ENCODE results near the gene SLC10A6. TPM values are rescaled to one million over a fixed set of nuclear protein-coding genes. Genes with fewer than 3 reads are reported as not detected.

The SLC10A6 gene
- total RNA-seq (not detected), total RNA-seq (0 to 0.31 (median 0) reads per million in 172 experiments)
- polyA plus RNA-seq (2013, experiment 1 of 2) = not detected
- polyA plus RNA-seq (2013, experiment 2 of 2) = not detected

DNA sequence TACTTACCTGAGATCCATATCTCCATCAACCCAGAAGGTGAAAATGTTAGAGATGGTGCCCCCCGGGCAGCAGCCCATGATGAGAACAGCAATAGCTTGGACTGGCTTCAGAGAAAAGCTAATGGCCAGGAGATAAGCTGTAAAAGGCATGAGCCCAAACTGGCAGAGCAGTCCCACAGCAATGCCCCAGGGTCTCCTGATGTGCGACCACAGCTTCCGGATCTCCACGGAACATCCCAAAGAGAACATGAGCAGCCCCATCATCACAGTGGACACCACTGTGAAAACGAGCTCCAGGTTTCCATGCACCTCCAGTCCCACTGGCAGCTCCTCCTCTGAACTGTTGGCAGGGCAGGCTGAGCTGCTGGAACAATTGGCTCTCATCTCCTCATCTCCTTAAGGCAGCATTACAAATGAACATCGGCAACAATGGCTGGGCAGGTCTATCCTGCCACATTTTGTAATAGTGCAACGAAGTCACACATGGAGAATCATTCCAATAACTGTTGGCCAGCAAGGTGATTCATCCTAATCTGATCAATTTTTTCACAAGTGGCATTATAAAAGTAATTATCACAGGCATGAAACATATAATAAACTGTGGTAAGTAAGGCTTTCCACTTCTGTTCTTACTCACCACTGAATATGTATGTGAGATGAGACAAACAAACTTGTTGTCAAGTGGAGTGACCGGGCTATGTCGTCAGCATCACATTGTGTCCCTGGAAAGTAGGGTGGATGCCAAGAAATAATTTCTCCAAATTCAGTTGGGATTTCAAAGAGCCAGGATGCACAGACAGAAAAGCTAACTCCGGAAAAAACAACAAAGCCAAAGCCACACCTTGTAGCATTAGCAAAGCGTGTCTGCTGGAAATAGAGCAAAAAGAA, at the start of gene SLC10A6:
Gene SLC10A6 (minus strand): TSS at position 653 of the 888 bp plus-strand sequence. CDS start 269 bp downstream, at position 384.
- no peak for DNase-seq

DNA sequence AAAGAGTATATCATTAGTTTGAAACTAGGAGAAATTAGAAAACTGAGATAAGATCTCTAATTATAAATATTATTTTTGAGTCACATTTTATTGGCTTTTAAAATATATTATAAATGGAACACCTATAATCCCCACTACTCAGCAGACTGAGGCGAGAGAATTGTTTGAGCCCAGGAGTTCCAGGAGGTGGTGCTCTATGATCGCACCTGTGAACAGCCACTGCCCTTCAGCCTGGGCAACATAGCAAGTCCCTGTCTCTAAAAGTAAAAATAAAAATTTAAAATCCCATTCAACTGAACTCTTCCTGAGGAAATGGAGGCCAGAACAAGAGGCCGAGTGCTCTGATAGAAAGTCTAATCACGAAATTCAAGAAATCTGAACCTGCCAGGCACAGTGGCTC, 49.4 kb upstream of the SLC10A6 start:
- CTCF ChIA-PET = interaction anchor here (0.6 kb wide), 1 partner anchor 93 kb away, joined by 5 read pairs; no protein-coding TSS in a partner anchor
- Histone ChIP-seq H3K27me3 (ENCODE audit: control insufficient read depth in 1 of 2, insufficient read depth in 2 of 2, low read length in 2 of 2) (no peaks in the 10 kb centered on the region), H3K9me3 (ENCODE audit: control insufficient read depth in 1 of 2, insufficient read depth in 1 of 2, low read length in 2 of 2) (no peaks in the 10 kb centered on the region), H3K36me3 (ENCODE audit: insufficient read depth, low read length) (no peaks in the 10 kb centered on the region), H3K4me3 (ENCODE audit: low read length) (no peak overlapping the region), H3K27ac (ENCODE audit: low read depth in 1 of 2, low read length in 2 of 2) (no peak overlapping the region), H3K4me1 (ENCODE audit: insufficient read depth, low read length) (no peaks in the 10 kb centered on the region)
- TF ChIP-seq, protein P1, sequence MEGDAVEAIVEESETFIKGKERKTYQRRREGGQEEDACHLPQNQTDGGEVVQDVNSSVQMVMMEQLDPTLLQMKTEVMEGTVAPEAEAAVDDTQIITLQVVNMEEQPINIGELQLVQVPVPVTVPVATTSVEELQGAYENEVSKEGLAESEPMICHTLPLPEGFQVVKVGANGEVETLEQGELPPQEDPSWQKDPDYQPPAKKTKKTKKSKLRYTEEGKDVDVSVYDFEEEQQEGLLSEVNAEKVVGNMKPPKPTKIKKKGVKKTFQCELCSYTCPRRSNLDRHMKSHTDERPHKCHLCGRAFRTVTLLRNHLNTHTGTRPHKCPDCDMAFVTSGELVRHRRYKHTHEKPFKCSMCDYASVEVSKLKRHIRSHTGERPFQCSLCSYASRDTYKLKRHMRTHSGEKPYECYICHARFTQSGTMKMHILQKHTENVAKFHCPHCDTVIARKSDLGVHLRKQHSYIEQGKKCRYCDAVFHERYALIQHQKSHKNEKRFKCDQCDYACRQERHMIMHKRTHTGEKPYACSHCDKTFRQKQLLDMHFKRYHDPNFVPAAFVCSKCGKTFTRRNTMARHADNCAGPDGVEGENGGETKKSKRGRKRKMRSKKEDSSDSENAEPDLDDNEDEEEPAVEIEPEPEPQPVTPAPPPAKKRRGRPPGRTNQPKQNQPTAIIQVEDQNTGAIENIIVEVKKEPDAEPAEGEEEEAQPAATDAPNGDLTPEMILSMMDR (IDR thresholded peaks at IDR 0.05) = no peak
- no peaks in the 10 kb centered on the region for H3K36me3 Mint-ChIP-seq (ENCODE audit: low read depth)
- no peaks in the 10 kb centered on the region for H3K4me1 Mint-ChIP-seq (ENCODE audit: low read depth)
- no peak for DNase-seq
- no peak overlapping the region for H3K27ac Mint-ChIP-seq
- H3K4me3 Mint-ChIP-seq = no peak overlapping the region
- ATAC-seq (ENCODE audit: poor library complexity) = no peak
- peaks cover 7% of the 10 kb centered on the region for H3K27me3 Mint-ChIP-seq
- POLR2A ChIA-PET = no interaction called here
- intact Hi-C loops (cut with DNase I, micrococcal nuclease) = loop anchor here in 1 of 2 experiments (10.0 kb wide), 1 partner anchor 1814 kb away; no protein-coding TSS in a partner anchor
- H3K9me3 Mint-ChIP-seq = no peaks in the 10 kb centered on the region

More for the DNA sequence above, at the start of gene SLC10A6:
- H3K4me1 ChIP-seq (ENCODE audit: insufficient read depth, low read length) = no peaks in the 10 kb centered on the region
- Mint-ChIP-seq H3K4me1 (ENCODE audit: low read depth) (no peaks in the 10 kb centered on the region), H3K27me3 (no peaks in the 10 kb centered on the region), H3K36me3 (ENCODE audit: low read depth) (no peaks in the 10 kb centered on the region), H3K9me3 (no peaks in the 10 kb centered on the region), H3K4me3 (no peak within 1 kb of the TSS), H3K27ac (no peak within 1 kb of the TSS)
- H3K36me3 ChIP-seq (ENCODE audit: insufficient read depth, low read length) = no peaks in the 10 kb centered on the region
- ChIA-PET POLR2A (no interaction called here), CTCF (no interaction called here)
- no peak within 1 kb of the TSS for H3K4me3 ChIP-seq (ENCODE audit: low read length)
- peaks cover 0 to 7% of the 10 kb centered on the region in 2 experiments for H3K27me3 ChIP-seq (ENCODE audit: control insufficient read depth in 1 of 2, insufficient read depth in 2 of 2, low read length in 2 of 2)
- intact Hi-C loops (cut with DNase I, micrococcal nuclease) = no loop called here
- ATAC-seq (ENCODE audit: poor library complexity) = no peak
- TF ChIP-seq, protein P1 (IDR thresholded peaks at IDR 0.05) = no peak
- H3K9me3 ChIP-seq (ENCODE audit: control insufficient read depth in 1 of 2, insufficient read depth in 1 of 2, low read length in 2 of 2) = no peaks in the 10 kb centered on the region
- no peak within 1 kb of the TSS for H3K27ac ChIP-seq (ENCODE audit: low read depth in 1 of 2, low read length in 2 of 2)

DNA sequence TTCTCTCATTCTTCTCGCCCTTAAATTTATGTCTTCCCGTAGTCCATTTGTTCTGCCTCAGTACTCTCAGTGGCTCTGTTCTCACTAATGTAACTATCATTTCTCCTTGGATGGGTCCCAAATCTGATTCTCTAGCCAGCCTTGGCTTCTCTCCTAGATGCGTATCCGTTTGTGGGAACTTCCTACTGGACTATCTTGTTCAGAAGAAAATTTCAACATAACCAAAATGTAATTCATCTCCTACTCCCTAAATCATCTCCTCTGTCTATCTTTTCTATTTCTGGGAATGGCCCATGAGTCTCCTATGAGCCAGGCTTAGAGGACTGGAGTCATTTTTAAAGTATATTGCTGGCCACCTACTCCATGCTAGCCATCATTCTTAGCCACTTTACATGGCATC, 47.4 kb upstream of the SLC10A6 start:
- Mint-ChIP-seq H3K36me3 (ENCODE audit: low read depth) (no peaks in the 10 kb centered on the region), H3K27ac (no peak overlapping the region), H3K9me3 (no peaks in the 10 kb centered on the region), H3K4me1 (ENCODE audit: low read depth) (peaks cover 2% of the 10 kb centered on the region), H3K27me3 (peaks cover 10% of the 10 kb centered on the region), H3K4me3 (no peak overlapping the region)
- Histone ChIP-seq H3K27ac (ENCODE audit: low read depth in 1 of 2, low read length in 2 of 2) (no peak overlapping the region), H3K4me3 (ENCODE audit: low read length) (no peak overlapping the region), H3K27me3 (ENCODE audit: control insufficient read depth in 1 of 2, insufficient read depth in 2 of 2, low read length in 2 of 2) (peaks cover 0 to 2% of the 10 kb centered on the region in 2 experiments), H3K4me1 (ENCODE audit: insufficient read depth, low read length) (peaks cover 9% of the 10 kb centered on the region), H3K9me3 (ENCODE audit: control insufficient read depth in 1 of 2, insufficient read depth in 1 of 2, low read length in 2 of 2) (no peaks in the 10 kb centered on the region), H3K36me3 (ENCODE audit: insufficient read depth, low read length) (no peaks in the 10 kb centered on the region)
- TF ChIP-seq, protein P1 (IDR thresholded peaks at IDR 0.05) = no peak
- intact Hi-C loops (cut with DNase I, micrococcal nuclease) = loop anchor here in 1 of 2 experiments (10.0 kb wide), 1 partner anchor 1812 kb away; no protein-coding TSS in a partner anchor
- no peak for ATAC-seq (ENCODE audit: poor library complexity)
- DNase-seq = no peak
- POLR2A ChIA-PET = no interaction called here
- CTCF ChIA-PET = no interaction called here
